KMS-11 (cell line): ENCODE results near the gene MADCAM1.

ENCODE experiments used
- H2AFZ ChIP-seq: fragments of 200-600 bp; sonication (generic); 2 replicates; pipeline ENCODE4 v1.6.1; 2016; ENCODE audit warnings: antibody characterized with exemption, mixed run types, low read depth
- H3K27ac ChIP-seq: fragments of 200-600 bp; sonication (generic); 2 replicates; pipeline ENCODE4 v1.6.1; 2016; ENCODE audit warnings: mild to moderate bottlenecking, mixed run types
- H3K27me3 ChIP-seq: fragments of 200-600 bp; sonication (generic); 2 replicates; pipeline ENCODE4 v1.6.1; 2017; ENCODE audit warnings: mild to moderate bottlenecking, low read depth, mixed run types, moderate library complexity; ENCODE audit not compliant: insufficient read depth
- H3K36me3 ChIP-seq: fragments of 200-600 bp; sonication (generic); 2 replicates; pipeline ENCODE4 v1.6.1; 2017; ENCODE audit warnings: mild to moderate bottlenecking, mixed run types; ENCODE audit not compliant: insufficient read depth
- H3K4me1 ChIP-seq: fragments of 200-600 bp; sonication (generic); 2 replicates; pipeline ENCODE4 v1.6.1; 2016; ENCODE audit warnings: mild to moderate bottlenecking, low read depth, mixed run types; ENCODE audit not compliant: poor library complexity, severe bottlenecking
- H3K4me2 ChIP-seq: fragments of 200-600 bp; sonication (generic); 2 replicates; pipeline ENCODE4 v1.7.0; 2016; ENCODE audit warnings: mild to moderate bottlenecking, mixed run types
- H3K4me3 ChIP-seq: fragments of 200-600 bp; sonication (generic); IDR thresholded peaks from 2 replicates; pipeline ENCODE4 v1.6.1; 2017; ENCODE audit warnings: low read depth, low read length, mixed read lengths; ENCODE audit not compliant: insufficient read depth
- H3K79me2 ChIP-seq: fragments of 200-600 bp; sonication (generic); 2 replicates; pipeline ENCODE4 v1.6.1; 2016; ENCODE audit warnings: low read depth, mixed run types; ENCODE audit not compliant: insufficient read depth
- H3K9ac ChIP-seq: fragments of 200-600 bp; sonication (generic); 2 replicates; pipeline ENCODE4 v1.6.1; 2016; ENCODE audit warnings: mild to moderate bottlenecking, mixed run types
- H4K20me1 ChIP-seq: fragments of 200-600 bp; sonication (generic); 2 replicates; pipeline ENCODE4 v1.6.1; 2016; ENCODE audit warnings: mild to moderate bottlenecking, mixed run types; ENCODE audit not compliant: insufficient read depth
- CTCF ChIP-seq: fragments of 200-600 bp; sonication (generic); conservative IDR thresholded peaks from 2 replicates; pipeline ENCODE4 v1.6.1; 2017; ENCODE audit warnings: low read depth, mild to moderate bottlenecking, antibody characterized with exemption, low read length, moderate library complexity, mixed read lengths

MADCAM1 gene

GRCh38 chr19:535017-535835 is 38.9 kb downstream of the MADCAM1 start:
- no peaks in the 10 kb centered on the region for H3K27me3 ChIP-seq
- no peak overlapping the region for H3K27ac ChIP-seq
- no peak overlapping the region for H3K4me2 ChIP-seq
- H3K4me1 ChIP-seq = peaks cover 15% of the 10 kb centered on the region
- H2AFZ ChIP-seq = no peak overlapping the region
- H4K20me1 ChIP-seq = peaks cover 6% of the 10 kb centered on the region; the same call in 1 of the 2 replicates
- no peaks in the 10 kb centered on the region for H3K36me3 ChIP-seq
- no peak overlapping the region for H3K4me3 ChIP-seq
- no peak overlapping the region for H3K9ac ChIP-seq
- peaks cover 17% of the 10 kb centered on the region; the same call in 1 of the 2 replicates for H3K79me2 ChIP-seq
- no peak for TF ChIP-seq CTCF

GRCh38 chr19:536031-536880 is 40.0 kb downstream of the MADCAM1 start:
- TF ChIP-seq CTCF = no peak
- Histone ChIP-seq H3K27ac (no peak overlapping the region), H3K4me2 (no peak overlapping the region), H2AFZ (no peak overlapping the region), H3K9ac (no peak overlapping the region), H3K4me3 (no peak overlapping the region), H3K36me3 (no peaks in the 10 kb centered on the region), H4K20me1 (peaks cover 6% of the 10 kb centered on the region; the same call in 1 of the 2 replicates), H3K4me1 (peaks cover 11% of the 10 kb centered on the region), H3K79me2 (peaks cover 17% of the 10 kb centered on the region; the same call in 1 of the 2 replicates), H3K27me3 (no peaks in the 10 kb centered on the region)

- no peak overlapping the region for H2AFZ ChIP-seq
- H3K4me3 ChIP-seq = no peak overlapping the region
- H3K9ac ChIP-seq = no peak overlapping the region
- H3K27me3 ChIP-seq = no peaks in the 10 kb centered on the region
- no peaks in the 10 kb centered on the region for H3K36me3 ChIP-seq
- H3K4me1 ChIP-seq = peaks cover 11% of the 10 kb centered on the region
- H3K79me2 ChIP-seq = peaks cover 17% of the 10 kb centered on the region; the same call in 1 of the 2 replicates
- TF ChIP-seq CTCF = no peak
- no peak overlapping the region for H3K4me2 ChIP-seq
- H3K27ac ChIP-seq = no peak overlapping the region
- peaks cover 6% of the 10 kb centered on the region; the same call in 1 of the 2 replicates for H4K20me1 ChIP-seq
Observed at GRCh38 chr19:536881-537404, 40.7 kb downstream of the MADCAM1 start.

- H3K4me1 ChIP-seq = peaks cover 1% of the 10 kb centered on the region
- H3K4me2 ChIP-seq = no peak overlapping the region
- no peak overlapping the region for H2AFZ ChIP-seq
- no peaks in the 10 kb centered on the region for H3K36me3 ChIP-seq
- no peak overlapping the region for H3K4me3 ChIP-seq
- no peak overlapping the region for H3K27ac ChIP-seq
- no peak overlapping the region for H3K9ac ChIP-seq
- H4K20me1 ChIP-seq = no peaks in the 10 kb centered on the region
- TF ChIP-seq CTCF = no peak
- H3K27me3 ChIP-seq = no peaks in the 10 kb centered on the region
- peaks cover 4% of the 10 kb centered on the region; the same call in 1 of the 2 replicates for H3K79me2 ChIP-seq
Observed at GRCh38 chr19:538641-539428, 42.5 kb downstream of the MADCAM1 start.
